IMR-90 (cell line): ENCODE results near the gene ADPGK.

Experiments
- BHLHE40 ChIP-seq: fragments of 150-350 bp; IDR thresholded peaks from 2 replicates; pipeline ENCODE4 v1.6.1; 2016; ENCODE audit warnings: mild to moderate bottlenecking, low read depth, low read length
- CEBPB ChIP-seq: IDR thresholded peaks from 2 replicates; pipeline ENCODE4 v1.6.1; 2012; ENCODE audit warnings: low read depth, low read length, improper control_type of control experiment
- MAZ ChIP-seq: IDR thresholded peaks from 2 replicates; pipeline ENCODE4 v1.6.1; 2012; ENCODE audit warnings: low read depth, mild to moderate bottlenecking, low read length, improper control_type of control experiment, moderate library complexity, borderline replicate concordance
- NFE2L2 ChIP-seq: fragments of 150-350 bp; IDR thresholded peaks from 2 replicates; pipeline ENCODE4 v1.6.1; 2016; ENCODE audit warnings: low read depth, mild to moderate bottlenecking, low read length
- POLR2A ChIP-seq: IDR thresholded peaks from 2 replicates; pipeline ENCODE4 v1.6.1; 2012; ENCODE audit warnings: mild to moderate bottlenecking, low read depth, low read length
- RAD21 ChIP-seq: IDR thresholded peaks from 2 replicates; pipeline ENCODE4 v1.6.1; 2012; ENCODE audit warnings: low read length, improper control_type of control experiment
- RCOR1 ChIP-seq: IDR thresholded peaks from 2 replicates; pipeline ENCODE4 v1.6.1; 2012; ENCODE audit warnings: mild to moderate bottlenecking, low read length, improper control_type of control experiment; ENCODE audit not compliant: insufficient replicate concordance
- SMC3 ChIP-seq: fragments of 150-350 bp; IDR thresholded peaks from 2 replicates; pipeline ENCODE4 v1.6.1; 2016; ENCODE audit warnings: low read depth, mild to moderate bottlenecking, antibody characterized with exemption, low read length, moderate library complexity
- TF ChIP-seq, protein P1 (sequence below): conservative IDR thresholded peaks from 2 replicates; pipeline ENCODE4 v1.5.1; 2012; ENCODE audit warnings: mild to moderate bottlenecking, low read depth, low read length, improper control_type of control experiment

DNA sequence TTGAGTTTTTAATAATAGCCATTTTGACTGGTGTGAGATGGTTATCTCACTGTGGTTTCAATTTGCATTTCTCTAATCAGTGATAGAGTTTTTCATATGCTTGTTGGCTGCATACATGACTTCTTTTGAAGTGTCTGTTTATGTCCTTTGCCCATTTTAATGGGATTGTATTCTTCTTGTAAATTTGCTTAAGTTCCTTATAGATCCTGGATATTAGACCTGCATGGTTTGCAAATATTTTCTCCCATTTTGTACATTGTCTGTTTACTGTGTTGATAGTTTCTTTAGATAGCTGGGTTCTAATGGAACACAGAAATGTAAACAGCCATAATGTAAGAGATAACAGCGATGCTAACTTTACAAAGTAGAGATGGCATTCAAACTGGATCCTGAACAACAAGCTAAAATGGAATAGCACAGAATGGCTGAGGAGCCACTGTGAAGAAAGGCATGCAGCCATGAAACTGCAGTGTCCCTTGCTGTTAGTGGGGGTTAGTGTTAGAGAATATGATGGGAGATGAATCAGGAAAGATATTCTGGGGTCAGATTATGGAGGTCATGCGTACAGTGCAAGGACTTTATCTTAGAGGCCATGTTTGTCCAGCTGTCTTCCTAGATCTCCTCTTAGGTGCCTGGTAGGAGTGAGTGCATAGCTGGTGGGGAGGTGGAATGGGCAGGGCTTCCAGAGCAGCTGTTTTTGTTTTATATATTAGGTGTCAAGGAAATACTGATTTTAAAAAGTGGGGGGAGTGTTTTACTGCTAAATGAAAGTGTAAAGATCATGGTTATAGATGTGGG lies 49.4 kb downstream of the ADPGK start:
- TF ChIP-seq, protein P1, sequence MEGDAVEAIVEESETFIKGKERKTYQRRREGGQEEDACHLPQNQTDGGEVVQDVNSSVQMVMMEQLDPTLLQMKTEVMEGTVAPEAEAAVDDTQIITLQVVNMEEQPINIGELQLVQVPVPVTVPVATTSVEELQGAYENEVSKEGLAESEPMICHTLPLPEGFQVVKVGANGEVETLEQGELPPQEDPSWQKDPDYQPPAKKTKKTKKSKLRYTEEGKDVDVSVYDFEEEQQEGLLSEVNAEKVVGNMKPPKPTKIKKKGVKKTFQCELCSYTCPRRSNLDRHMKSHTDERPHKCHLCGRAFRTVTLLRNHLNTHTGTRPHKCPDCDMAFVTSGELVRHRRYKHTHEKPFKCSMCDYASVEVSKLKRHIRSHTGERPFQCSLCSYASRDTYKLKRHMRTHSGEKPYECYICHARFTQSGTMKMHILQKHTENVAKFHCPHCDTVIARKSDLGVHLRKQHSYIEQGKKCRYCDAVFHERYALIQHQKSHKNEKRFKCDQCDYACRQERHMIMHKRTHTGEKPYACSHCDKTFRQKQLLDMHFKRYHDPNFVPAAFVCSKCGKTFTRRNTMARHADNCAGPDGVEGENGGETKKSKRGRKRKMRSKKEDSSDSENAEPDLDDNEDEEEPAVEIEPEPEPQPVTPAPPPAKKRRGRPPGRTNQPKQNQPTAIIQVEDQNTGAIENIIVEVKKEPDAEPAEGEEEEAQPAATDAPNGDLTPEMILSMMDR = no peak
- no peak for TF ChIP-seq RCOR1
- no peak for TF ChIP-seq SMC3
- no peak for TF ChIP-seq NFE2L2
- no peak for TF ChIP-seq BHLHE40
- no peak for TF ChIP-seq MAZ
- TF ChIP-seq POLR2A = no peak
- TF ChIP-seq RAD21 = no peak
- no peak for TF ChIP-seq CEBPB
